ENCODE data around the gene TBC1D30.

The TBC1D30 gene

DNA sequence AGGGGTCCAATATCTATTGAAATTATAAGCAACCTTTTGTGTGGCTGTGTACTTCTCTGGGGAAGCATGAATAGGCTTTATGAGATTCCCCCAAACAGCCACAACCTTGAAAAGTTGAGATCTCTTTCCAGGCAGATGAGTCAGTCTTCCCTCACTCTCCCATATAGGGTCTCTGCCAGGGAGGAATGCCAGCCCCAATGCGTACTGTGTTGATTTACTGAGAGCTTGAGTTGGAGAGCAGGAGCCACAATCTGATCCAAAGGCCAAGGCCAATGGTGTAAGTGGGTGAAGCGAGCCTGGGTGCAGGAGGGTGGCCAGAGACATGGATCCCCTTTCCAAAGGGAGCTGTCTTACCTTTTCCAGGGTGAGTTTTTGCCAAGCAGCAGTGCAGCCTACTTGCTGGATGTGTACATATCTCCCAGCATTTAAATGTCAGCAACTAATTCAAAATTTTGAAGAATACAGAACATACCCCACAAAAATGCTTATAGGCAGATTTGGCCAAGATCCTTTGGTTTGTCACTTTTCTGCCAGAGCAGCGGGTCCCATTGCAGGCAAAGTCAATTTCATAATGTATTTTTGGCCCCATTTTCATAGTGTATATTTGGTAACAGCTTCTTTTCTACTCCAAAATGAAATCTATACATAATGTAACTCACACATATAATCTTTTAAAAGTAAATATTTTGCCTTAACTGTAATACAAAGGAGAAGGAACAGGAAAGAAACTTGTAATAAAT is 88.2 kb downstream of the TBC1D30 start:
- no peak for DNase-seq (ENCODE audit: low read depth)

DNA sequence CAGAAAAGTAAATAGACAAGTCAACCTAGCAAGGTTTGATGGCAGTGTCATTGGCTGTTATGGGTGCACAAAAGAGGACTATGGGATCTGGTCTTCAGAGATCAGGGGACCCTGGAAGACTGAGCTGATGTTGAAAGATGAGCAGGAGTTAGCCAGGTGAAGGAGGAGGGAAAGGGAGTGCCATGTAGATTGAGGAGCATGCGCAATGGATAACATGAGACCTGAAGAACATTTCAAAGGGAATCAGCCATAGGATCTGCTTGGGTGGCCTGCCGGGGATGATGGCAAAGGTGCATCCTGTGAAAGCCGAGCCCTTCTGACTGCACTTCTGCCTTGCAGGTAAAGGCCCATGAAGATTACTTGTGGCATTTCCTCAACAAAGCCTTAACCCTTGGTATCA is 90.8 kb downstream of the TBC1D30 start:
- DNase-seq (ENCODE audit: low read depth), result no peak

DNA sequence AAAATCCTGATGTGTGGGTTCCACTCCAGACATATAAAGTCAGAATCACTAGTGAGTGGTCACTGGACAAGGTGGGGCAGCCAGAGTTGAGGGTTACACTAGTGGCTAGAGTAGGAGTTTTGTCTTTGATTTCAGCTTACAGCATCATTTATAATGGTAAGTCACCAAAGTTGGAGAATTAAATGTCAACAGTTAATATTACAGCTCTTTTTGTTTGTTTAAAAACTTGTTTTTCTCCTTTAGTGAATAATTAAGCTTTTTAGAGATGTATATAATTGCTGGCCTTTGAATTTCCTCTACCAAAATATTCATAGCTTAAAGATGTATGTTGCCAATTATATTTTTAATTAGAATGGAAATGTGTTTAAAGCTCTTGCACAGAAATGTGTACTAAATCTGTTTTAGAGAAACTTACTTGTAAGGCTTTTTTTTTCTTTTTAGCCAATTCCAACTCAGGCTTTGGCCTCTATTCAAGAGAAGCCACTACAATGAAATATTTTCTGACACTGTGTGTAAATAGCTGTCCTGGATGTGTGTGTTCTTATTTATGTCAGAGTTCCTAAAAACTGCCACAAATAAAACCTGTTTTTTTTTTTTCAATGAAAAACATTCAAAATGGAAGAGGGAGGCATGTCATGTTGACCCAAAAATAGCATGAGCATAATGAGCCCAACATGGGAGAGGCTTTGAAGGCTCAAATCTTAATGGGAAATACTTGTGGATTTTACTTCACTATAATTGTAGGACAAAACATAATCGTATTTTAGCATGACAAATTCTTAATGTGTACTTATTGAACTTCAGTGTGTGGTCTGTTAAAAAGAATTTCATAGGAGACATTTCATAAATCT is 92.2 kb downstream of the TBC1D30 start:
- DNase-seq (ENCODE audit: low read depth), result no peak

DNA sequence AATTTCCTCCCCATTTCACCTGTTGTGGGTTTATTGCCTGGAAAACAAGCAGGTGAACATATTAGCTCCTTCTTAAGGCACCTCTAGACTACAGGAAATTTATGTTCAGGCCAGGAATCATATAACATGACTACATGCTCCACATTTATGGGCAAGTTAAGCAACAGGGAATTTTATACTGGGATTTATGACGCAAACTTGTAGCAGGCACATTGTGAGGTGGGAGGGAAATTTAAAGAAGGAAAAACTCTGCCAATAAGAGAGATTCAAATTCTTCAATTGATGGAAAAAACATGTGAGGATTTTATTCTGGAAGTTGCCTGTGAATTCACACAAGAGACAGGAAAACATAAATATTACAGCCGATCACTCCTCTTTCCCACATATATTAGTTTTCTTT is 93.9 kb downstream of the TBC1D30 start:
- DNase-seq (ENCODE audit: low read depth), result no peak

- no peak for DNase-seq (ENCODE audit: low read depth)
Observed at GRCh38 chr12:64918801-64919200, 94.4 kb downstream of the TBC1D30 start.

GRCh38 chr12:64922853-64923252 is 98.4 kb downstream of the TBC1D30 start:
- no peak for DNase-seq (ENCODE audit: low read depth)

DNA sequence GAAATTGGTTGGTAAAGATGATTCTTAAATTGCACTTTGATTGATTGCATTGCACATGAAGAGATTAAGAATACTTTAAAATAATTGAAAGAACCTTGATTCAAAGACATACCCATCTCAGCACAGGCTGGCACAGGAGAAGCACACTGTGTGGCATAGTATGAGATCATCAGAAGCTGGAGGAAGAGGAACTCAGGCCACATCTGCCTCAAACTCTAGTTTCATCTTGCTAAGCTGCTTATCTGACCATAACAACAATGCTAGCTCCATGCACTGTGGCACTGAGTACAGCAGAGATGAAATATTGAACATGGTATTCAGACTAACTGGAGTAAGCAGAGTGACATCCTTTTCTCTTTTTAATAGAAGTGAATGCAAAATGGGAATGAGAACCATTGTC is 99.1 kb downstream of the TBC1D30 start:
- no peak for DNase-seq (ENCODE audit: low read depth)
